Adipocyte (in vitro differentiated cells): Measurements from ENCODE around the gene C13orf42.

Source experiments
- DNase-seq: peaks from one replicate; pipeline ENCODE4 v3.0.0-alpha.2; 2015; ENCODE audit warnings: low read depth
- H3K27me3 ChIP-seq: replicated peaks from 2 replicates; pipeline ENCODE4 v1.7.0; 2013; ENCODE audit warnings: mild to moderate bottlenecking, low read length, moderate library complexity; ENCODE audit not compliant: control insufficient read depth, insufficient read depth
- H3K36me3 ChIP-seq: 2 replicates; pipeline ENCODE4 v1.7.0; 2013; ENCODE audit warnings: low read length, mild to moderate bottlenecking, moderate library complexity; ENCODE audit not compliant: control insufficient read depth, insufficient read depth, severe bottlenecking
- H3K4me1 ChIP-seq: 2 replicates; pipeline ENCODE4 v1.7.0; 2013; ENCODE audit warnings: mild to moderate bottlenecking, low read length, moderate library complexity; ENCODE audit not compliant: control insufficient read depth, insufficient read depth
- H3K4me3 ChIP-seq: 2 replicates; pipeline ENCODE4 v1.7.0; 2013; ENCODE audit warnings: mild to moderate bottlenecking, low read length, moderate library complexity
- H3K9ac ChIP-seq: 2 replicates; pipeline ENCODE4 v1.7.0; 2013; ENCODE audit warnings: mild to moderate bottlenecking, low read length, moderate library complexity
- H3K9me3 ChIP-seq: 2 replicates; pipeline ENCODE4 v1.7.0; 2013; ENCODE audit warnings: mild to moderate bottlenecking, low read length, moderate library complexity; ENCODE audit not compliant: control insufficient read depth

C13orf42 gene

DNA sequence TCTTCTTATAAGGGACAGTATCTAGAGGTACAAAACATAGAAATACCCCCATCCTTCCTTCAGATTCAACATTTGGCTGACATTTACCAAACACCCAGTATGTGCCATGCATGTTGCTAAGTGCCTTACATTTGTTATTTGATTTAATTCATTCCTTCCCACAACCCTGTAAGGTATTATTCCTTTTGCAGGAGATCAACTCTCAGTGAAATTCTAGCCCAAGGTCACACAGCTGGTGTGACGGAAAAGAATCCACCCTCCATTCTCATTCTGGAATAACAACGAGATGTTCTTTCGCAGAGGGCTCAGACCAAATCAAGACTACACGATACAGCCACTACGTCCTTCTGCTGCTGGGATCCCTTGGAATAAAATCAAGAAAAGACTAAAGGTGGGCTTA, 67.8 kb downstream of the C13orf42 start:
- Histone ChIP-seq H3K27me3 (peaks cover 3% of the 10 kb centered on the region), H3K4me3 (no peak overlapping the region), H3K9ac (no peak overlapping the region), H3K4me1 (peaks cover 7% of the 10 kb centered on the region), H3K9me3 (no peaks in the 10 kb centered on the region), H3K36me3 (no peaks in the 10 kb centered on the region)
- no peak for DNase-seq

DNA sequence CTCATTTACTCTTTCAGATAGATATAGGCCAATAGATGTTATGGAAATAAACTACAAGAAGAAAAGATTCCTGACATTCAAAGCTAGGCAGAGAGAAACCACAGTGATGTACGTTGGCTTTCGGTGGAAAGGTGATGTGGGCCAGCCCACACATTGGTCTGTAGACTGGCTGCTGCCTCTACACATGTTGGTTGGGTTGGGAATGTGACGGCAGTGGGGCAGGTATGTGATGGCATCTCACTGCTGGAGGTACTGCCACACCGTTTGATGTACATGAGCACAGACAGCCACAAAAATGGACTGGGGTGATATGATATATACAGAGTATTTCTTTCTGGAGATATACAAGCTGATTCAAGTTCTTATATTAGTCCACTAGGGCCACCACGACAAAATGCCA, 69.4 kb downstream of the C13orf42 start:
- DNase-seq, result no peak
- Histone ChIP-seq H3K36me3 (no peaks in the 10 kb centered on the region), H3K9ac (no peak overlapping the region), H3K4me3 (no peak overlapping the region), H3K9me3 (no peaks in the 10 kb centered on the region), H3K4me1 (peaks cover 3% of the 10 kb centered on the region), H3K27me3 (peaks cover 3% of the 10 kb centered on the region)

DNA sequence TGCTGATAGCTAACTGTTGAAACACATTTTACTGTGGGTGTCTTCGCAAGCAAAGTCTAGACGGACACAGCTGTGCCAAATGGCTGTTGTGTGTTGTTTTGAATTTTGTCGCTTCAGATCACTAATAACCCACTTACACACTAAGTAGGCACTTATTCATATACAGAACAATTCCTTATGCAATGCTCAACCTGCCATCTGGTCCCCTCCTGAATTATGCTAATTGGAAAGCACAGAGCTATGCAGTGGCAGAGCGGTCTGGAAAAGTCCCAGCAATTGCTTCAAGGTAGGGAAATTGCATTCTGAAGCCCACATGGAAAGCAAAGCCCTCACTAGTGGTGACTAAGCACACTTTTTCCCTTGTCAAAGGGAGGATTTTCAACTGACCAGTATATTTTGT, 69.9 kb downstream of the C13orf42 start:
- peaks cover 3% of the 10 kb centered on the region for H3K4me1 ChIP-seq
- no peak for DNase-seq

DNA sequence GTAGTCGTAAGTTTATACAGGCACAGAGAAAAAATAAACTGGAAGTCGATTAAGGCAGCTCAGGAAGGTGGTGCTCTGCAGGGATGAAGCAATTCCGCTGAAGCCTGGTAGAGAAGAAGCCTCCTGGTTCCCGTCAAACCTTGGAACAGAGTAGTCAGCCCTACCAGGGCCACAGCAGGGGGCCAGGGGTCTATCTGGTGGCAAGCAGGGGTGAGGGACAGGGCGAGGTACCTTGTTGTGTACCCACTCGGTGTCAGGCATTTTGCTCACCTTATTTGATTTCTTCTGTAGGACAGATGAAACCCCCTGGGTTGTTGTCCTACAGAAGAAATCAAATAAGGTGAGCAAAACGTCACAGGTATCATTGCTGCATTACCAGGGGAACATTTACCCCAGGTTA, 70.6 kb downstream of the C13orf42 start:
- DNase-seq, result no peak
- Histone ChIP-seq H3K27me3 (peaks cover 3% of the 10 kb centered on the region), H3K9ac (no peak overlapping the region), H3K9me3 (no peaks in the 10 kb centered on the region), H3K36me3 (no peaks in the 10 kb centered on the region), H3K4me1 (peaks cover 6% of the 10 kb centered on the region), H3K4me3 (no peak overlapping the region)

More for the DNA sequence above, 69.9 kb downstream of the C13orf42 start:
- Histone ChIP-seq H3K9me3 (no peaks in the 10 kb centered on the region), H3K27me3 (peaks cover 3% of the 10 kb centered on the region), H3K4me3 (no peak overlapping the region), H3K36me3 (no peaks in the 10 kb centered on the region), H3K9ac (no peak overlapping the region)

DNA sequence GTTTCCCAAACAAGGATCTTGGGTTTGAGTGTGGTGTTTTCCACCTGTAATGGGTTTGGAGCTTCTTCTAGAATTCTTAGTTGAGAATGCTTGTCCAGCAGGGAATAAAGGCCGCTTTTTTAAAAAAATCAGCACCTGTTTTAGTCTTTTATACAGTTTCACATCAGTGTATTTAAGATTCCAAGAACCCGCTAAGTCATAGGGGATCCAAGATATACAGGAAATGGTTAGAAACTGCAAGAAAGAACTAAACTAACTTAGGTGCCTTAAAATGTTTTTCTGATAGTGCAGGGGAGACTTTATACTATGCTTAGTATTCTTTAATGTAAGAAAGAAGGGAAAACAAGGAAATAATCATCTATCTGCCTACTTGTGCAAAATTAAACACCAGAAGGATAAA, 74.7 kb downstream of the C13orf42 start:
- H3K9me3 ChIP-seq, result no peaks in the 10 kb centered on the region
- no peak for DNase-seq
- no peaks in the 10 kb centered on the region for H3K36me3 ChIP-seq
- H3K9ac ChIP-seq, result no peak overlapping the region
- H3K27me3 ChIP-seq, result no peaks in the 10 kb centered on the region
- no peak overlapping the region for H3K4me3 ChIP-seq
- H3K4me1 ChIP-seq, result peaks cover 32% of the 10 kb centered on the region

DNA sequence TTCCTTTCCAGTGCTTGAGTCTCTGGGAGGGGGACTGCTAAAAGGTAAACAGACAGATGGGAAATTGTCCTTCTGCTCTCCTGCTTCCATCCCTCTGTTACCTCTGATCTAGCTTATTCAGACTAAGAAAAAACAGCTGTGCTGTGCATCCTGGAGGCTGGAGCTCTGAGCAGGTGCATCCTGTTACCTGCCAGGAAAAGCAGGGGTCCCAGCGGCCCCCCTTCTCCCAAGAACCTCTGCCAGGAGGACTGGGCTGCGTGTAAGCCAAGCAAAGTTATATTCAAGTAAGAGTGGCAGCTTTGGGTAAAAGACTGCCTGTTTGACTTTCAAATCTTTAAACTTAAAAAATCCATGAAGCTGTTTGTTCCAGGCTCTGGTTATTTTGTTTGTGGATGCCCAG, 75.1 kb downstream of the C13orf42 start:
- Histone ChIP-seq H3K9me3 (no peaks in the 10 kb centered on the region), H3K27me3 (no peaks in the 10 kb centered on the region), H3K4me1 (peaks cover 32% of the 10 kb centered on the region), H3K4me3 (no peak overlapping the region), H3K9ac (no peak overlapping the region), H3K36me3 (no peaks in the 10 kb centered on the region)
- no peak for DNase-seq

DNA sequence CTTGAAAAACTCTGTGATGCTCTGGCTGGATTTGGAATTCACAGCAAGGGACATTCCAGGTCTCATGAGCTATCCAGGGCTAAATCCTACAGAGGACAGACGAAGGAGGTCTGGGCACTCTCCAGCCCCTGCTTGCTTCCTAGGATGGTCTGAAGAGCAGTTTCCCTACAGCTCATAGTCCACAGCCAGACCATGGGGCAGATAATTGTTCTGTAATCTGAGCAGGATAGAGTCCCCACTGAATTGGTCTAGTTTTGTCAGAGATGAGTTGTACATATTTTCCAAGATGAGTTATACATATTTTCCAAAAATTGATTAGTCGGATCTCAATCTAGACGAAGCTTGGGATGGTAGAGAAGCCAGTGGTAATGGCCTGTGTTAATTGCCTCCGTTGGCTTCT, 75.6 kb downstream of the C13orf42 start:
- Histone ChIP-seq H3K4me1 (peaks cover 32% of the 10 kb centered on the region), H3K36me3 (no peaks in the 10 kb centered on the region), H3K4me3 (no peak overlapping the region), H3K27me3 (no peaks in the 10 kb centered on the region), H3K9me3 (no peaks in the 10 kb centered on the region), H3K9ac (no peak overlapping the region)
- DNase-seq, result no peak

DNA sequence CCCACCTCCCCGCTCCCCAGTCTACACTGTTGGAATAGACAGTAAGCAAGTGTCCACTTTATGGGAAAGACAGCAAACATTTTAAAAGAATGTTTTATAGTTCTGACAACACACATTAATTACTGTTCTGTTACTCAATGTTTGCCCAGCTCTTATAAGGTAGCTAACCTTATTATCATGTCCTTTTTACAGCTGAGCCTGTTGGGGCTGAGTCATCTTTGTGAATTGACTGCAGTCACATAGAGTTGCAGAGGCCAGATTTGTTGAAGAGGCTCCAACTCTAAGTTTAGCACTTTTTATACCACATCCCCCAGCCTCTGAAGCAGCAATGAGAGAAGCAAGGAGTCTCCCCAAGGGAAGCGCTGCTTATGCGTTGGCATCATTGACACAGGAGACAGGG, 76.2 kb downstream of the C13orf42 start:
- Histone ChIP-seq H3K4me3 (no peak overlapping the region), H3K9ac (no peak overlapping the region), H3K36me3 (no peaks in the 10 kb centered on the region), H3K27me3 (no peaks in the 10 kb centered on the region), H3K4me1 (peaks cover 32% of the 10 kb centered on the region), H3K9me3 (no peaks in the 10 kb centered on the region)
- DNase-seq, result no peak

DNA sequence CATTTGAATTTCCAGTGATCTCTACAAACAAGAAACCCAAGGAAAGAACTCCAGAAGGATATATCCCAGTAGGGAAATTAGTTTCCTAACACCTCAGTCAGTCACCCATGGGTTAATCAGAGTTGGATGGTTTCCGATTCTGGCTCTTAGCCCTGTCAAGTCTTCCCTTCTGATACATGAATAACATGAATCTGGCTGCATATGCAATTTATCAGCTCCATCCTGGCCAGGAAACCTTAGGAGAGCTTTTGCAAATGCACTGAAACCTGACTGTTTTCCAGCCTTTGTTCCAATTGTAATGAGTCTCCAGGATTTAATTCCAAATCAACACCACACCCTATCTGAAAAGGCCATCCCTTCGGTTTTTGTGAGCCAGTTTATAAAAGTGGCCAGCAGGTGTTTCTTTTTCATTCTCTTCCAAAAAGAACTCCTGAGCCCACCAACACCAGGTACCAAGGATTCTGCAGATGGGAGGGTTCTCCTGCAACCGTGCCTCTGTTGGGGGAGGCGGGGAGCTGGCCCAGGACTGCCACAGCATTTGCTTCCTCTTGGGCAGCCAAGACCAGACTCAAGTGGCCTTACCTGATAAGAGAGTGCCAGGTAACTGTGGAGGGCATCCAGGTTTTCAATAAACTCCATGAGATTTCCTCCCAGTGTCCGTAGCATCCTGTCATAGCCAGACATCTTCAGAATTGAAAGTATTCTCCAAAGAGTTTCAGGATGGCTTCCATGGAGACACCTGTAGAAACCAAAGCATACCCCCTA, 77.5 kb downstream of the C13orf42 start:
- Histone ChIP-seq H3K36me3 (no peaks in the 10 kb centered on the region), H3K4me1 (peaks cover 38% of the 10 kb centered on the region), H3K27me3 (no peaks in the 10 kb centered on the region), H3K9ac (no peak overlapping the region), H3K9me3 (no peaks in the 10 kb centered on the region), H3K4me3 (no peak overlapping the region)
- DNase-seq, result no peak

DNA sequence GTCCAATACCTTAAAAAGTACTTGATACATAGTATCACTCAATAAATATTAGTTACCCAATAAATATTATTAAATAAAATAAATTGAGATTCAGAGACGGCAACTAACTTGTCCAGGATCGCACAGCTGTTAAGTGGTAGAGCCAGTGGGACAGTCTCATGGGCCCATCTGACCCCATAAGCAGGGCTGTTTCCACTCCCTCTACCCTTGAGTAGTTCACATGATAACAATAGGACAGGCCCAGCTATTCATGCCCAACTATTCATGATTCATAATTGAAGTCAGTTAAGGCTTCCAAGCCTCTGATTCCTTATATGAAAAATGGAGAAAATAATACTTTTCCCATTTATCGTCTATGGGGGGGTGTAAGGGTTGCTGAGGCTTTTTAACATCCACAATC, 78.2 kb downstream of the C13orf42 start:
- no peak for DNase-seq
- peaks cover 38% of the 10 kb centered on the region for H3K4me1 ChIP-seq
- no peak overlapping the region for H3K9ac ChIP-seq
- H3K36me3 ChIP-seq, result no peaks in the 10 kb centered on the region
- H3K27me3 ChIP-seq, result peaks cover 3% of the 10 kb centered on the region
- no peak overlapping the region for H3K4me3 ChIP-seq
- H3K9me3 ChIP-seq, result no peaks in the 10 kb centered on the region
